Thyroid gland (tissue), 4 donors: ENCODE results near the gene NR4A1. TPM values are rescaled to one million over a fixed set of nuclear protein-coding genes. Genes with fewer than 3 reads are reported as not detected.

Experiments
- DNase-seq, 2 donors: peaks; one replicate each; pipeline ENCODE4 v3.0.0-alpha.2; 2019
- H3K27ac ChIP-seq, 3 donors: fragments of 200-600 bp; sonication (generic); 1 replicate in 2 of 3; 2 replicates in 1 of 3; pipeline ENCODE4 v1.5.1; 2016 to 2019; ENCODE audit warnings: mild to moderate bottlenecking in 1 of 3, moderate library complexity in 1 of 3
- H3K27me3 ChIP-seq: fragments of 200-600 bp; sonication (generic); one replicate; pipeline ENCODE4 v1.5.1; 2019
- H3K36me3 ChIP-seq, 2 donors: fragments of 200-600 bp; sonication (generic); one replicate each; pipeline ENCODE4 v1.5.1; 2016 to 2019
- H3K4me1 ChIP-seq, 2 donors: fragments of 200-600 bp; sonication (generic); one replicate each; pipeline ENCODE4 v1.5.1; 2017 to 2019
- H3K4me3 ChIP-seq, 3 donors: fragments of 200-600 bp; sonication (generic); replicated peaks in 1 of 3; 1 replicate in 2 of 3; 2 replicates in 1 of 3; pipeline ENCODE4 v1.5.1; 2016; ENCODE audit warnings: mild to moderate bottlenecking in 1 of 3
- H3K9me3 ChIP-seq: fragments of 200-600 bp; sonication (generic); one replicate; pipeline ENCODE4 v1.5.1; 2017
- POLR2A ChIP-seq, 2 donors: fragments of 450-650 bp; IDR thresholded peaks; one replicate each; pipeline ENCODE4 v1.6.1; 2017; ENCODE audit warnings: antibody characterized with exemption in 2 of 2, mild to moderate bottlenecking in 2 of 2, moderate library complexity in 1 of 2
- WGBS, 2 donors: methylation state at CpG; one replicate each; pipeline ENCODE4 v1.1.5; 2017; 5-methylcytosine and 5-hydroxymethylcytosine counted together
- intact Hi-C: fragments of 100-400 bp; cut with DNase I; formaldehyde crosslinking; loops from one replicate; pipeline ENCODE4 v1.15.1; 2023
- total RNA-seq, 4 donors: library from RNA; depleted of rRNA; stranded (reverse); fragments of >200 nt; gene quantifications; one replicate each; pipeline ENCODE4 v1.2.3, GENCODE V29; 2016
- TF ChIP-seq, protein P1 (sequence below), 6 experiments: fragments of 200-600 bp in 3 of 6; fragments of 450-650 bp in 3 of 6; sonication (generic) in 3 of 6; IDR thresholded peaks; one replicate each; pipeline ENCODE4 v1.5.1; 2016 to 2019; ENCODE audit warnings: antibody characterized with exemption in 6 of 6, mild to moderate bottlenecking in 2 of 6, inconsistent platforms in 1 of 6, moderate library complexity in 1 of 6

Gene NR4A1
- total RNA-seq, 4 donors from 2014 or later = 46.3 to 156 (median 83.5) TPM

GRCh38 chr12:52018433-52019112 lies 32.7 kb upstream of the NR4A1 start:
- Histone ChIP-seq H3K9me3 (no peaks in the 10 kb centered on the region), H3K4me1 (peaks cover 0 to 7% of the 10 kb centered on the region in 2 donors), H3K27ac (no peak overlapping the region), H3K36me3 (no peaks in the 10 kb centered on the region), H3K27me3 (no peaks in the 10 kb centered on the region), H3K4me3 (no peak overlapping the region)
- intact Hi-C loops = no loop called here
- no peak for DNase-seq
- TF ChIP-seq, protein P1, sequence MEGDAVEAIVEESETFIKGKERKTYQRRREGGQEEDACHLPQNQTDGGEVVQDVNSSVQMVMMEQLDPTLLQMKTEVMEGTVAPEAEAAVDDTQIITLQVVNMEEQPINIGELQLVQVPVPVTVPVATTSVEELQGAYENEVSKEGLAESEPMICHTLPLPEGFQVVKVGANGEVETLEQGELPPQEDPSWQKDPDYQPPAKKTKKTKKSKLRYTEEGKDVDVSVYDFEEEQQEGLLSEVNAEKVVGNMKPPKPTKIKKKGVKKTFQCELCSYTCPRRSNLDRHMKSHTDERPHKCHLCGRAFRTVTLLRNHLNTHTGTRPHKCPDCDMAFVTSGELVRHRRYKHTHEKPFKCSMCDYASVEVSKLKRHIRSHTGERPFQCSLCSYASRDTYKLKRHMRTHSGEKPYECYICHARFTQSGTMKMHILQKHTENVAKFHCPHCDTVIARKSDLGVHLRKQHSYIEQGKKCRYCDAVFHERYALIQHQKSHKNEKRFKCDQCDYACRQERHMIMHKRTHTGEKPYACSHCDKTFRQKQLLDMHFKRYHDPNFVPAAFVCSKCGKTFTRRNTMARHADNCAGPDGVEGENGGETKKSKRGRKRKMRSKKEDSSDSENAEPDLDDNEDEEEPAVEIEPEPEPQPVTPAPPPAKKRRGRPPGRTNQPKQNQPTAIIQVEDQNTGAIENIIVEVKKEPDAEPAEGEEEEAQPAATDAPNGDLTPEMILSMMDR (IDR thresholded peaks at IDR 0.05) = no peak
- TF ChIP-seq POLR2A (IDR thresholded peaks at IDR 0.05) = no peak
- WGBS, 2 donors = 78 to 95% methylated on average over 4 of the region's 4 CpGs

GRCh38 chr12:52019113-52019770 lies 32.0 kb upstream of the NR4A1 start:
- WGBS, 2 donors = 80 to 86% methylated on average over 11 to 13 of the region's 13 CpGs
- intact Hi-C loops = no loop called here
- Histone ChIP-seq H3K27me3 (no peaks in the 10 kb centered on the region), H3K27ac (no peak overlapping the region), H3K9me3 (no peaks in the 10 kb centered on the region), H3K4me1 (peaks cover 0 to 13% of the 10 kb centered on the region in 2 donors), H3K36me3 (no peaks in the 10 kb centered on the region), H3K4me3 (no peak overlapping the region)
- TF ChIP-seq POLR2A (IDR thresholded peaks at IDR 0.05) = no peak
- TF ChIP-seq, protein P1 (IDR thresholded peaks at IDR 0.05) = no peak
- DNase-seq = no peak

DNA sequence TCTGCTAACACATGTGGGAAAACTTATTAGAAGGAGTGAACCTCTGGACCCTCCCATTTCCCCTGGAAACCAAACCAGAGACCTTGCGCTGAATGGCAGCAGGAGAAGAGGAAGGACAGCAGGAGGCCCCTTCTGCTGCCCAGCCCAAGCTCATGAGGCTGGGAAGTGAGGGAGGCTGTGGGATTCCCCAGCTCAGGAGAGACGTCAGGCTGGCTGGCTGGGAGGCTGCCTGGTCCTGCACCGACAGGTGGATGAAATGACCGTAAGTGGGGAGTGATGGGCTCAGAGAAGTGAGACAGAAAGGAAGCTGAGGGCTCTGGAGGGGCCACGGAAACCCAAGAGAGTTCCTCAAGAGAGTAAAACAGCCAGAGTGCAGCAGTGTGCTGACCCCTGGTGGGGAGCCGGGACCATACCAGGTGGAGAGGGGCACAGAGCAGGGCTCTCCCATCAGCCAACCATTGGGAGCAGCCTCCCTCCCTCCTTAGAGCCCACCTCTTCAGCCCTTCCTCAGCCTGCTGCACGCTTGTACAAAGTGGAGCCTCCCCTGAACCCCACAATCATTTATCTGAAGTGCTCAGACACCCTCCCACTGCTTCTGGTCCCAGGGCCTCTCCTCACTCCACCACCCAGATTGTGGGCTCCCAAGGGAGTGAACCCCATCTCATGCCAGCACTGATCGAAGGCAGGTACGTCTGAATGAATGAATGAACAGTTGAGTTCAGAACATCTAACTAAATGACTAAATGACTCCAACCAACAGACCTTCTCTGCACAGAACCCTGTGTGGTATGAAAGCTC lies 30.5 kb upstream of the NR4A1 start:
- no peak for TF ChIP-seq POLR2A (IDR thresholded peaks at IDR 0.05)
- TF ChIP-seq, protein P1 (IDR thresholded peaks at IDR 0.05) = peak in 5 of 6 experiments; percentile 27 to 53 (median 45)
- DNase-seq = peak; percentile 43 to 50
- Histone ChIP-seq H3K27ac (no peak overlapping the region), H3K36me3 (no peaks in the 10 kb centered on the region), H3K9me3 (no peaks in the 10 kb centered on the region), H3K4me1 (peaks cover 3 to 19% of the 10 kb centered on the region in 2 donors), H3K4me3 (no peak overlapping the region), H3K27me3 (no peaks in the 10 kb centered on the region)
- WGBS, 2 donors = 33 to 39% methylated on average over 9 of the region's 9 CpGs
- intact Hi-C loops = loop anchor here (10.0 kb wide), 1 partner anchor 104 kb away; no protein-coding TSS in a partner anchor

DNA sequence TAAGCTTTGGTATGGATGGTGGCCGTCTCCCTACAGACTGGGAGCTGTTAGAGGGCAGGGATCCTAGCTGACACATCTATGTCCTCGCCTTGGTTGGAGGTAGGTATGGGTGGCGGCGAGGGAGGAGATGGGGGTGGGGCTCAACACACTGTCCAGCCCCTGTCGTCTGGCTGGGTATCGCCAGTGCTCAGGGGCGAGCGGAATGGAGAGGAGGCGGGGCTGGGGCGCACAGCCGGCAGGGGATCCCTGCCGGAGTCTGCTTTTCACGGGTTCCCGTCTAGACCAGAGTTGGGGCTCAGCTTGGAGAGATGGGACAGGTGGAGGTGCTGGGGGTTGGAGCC lies 28.4 kb upstream of the NR4A1 start:
- TF ChIP-seq, protein P1 (IDR thresholded peaks at IDR 0.05) = no peak
- peak overlapping the region in 1 of 3 donors; percentile 46 for H3K4me3 ChIP-seq
- no peaks in the 10 kb centered on the region for H3K27me3 ChIP-seq
- peaks cover 11 to 25% of the 10 kb centered on the region in 2 donors for H3K4me1 ChIP-seq
- intact Hi-C loops = loop anchor here (10.0 kb wide), 1 partner anchor 102 kb away; no protein-coding TSS in a partner anchor
- H3K36me3 ChIP-seq = no peaks in the 10 kb centered on the region
- H3K27ac ChIP-seq = no peak overlapping the region
- no peaks in the 10 kb centered on the region for H3K9me3 ChIP-seq
- DNase-seq = peak in 1 of 2 donors; percentile 48
- WGBS, 2 donors = 15 to 36% methylated on average over 8 to 10 of the region's 14 CpGs
